Upper lobe of right lung (tissue), 1 donor: ENCODE results near the gene SEMA5B. TPM values are rescaled to one million over a fixed set of nuclear protein-coding genes. Genes with fewer than 3 reads are reported as not detected.

ENCODE experiments used
- ATAC-seq: fragments of 200-7000 bp; cut with Tn5 transposase; one replicate; pipeline ENCODE4 v1.9.1; 2020; ENCODE audit warnings: mild to moderate bottlenecking, moderate library complexity
- DNase-seq: peaks from one replicate; pipeline ENCODE4 v3.0.0-alpha.2; 2020
- H3K27ac ChIP-seq: fragments of 200-600 bp; one replicate; pipeline ENCODE4 v1.8.0; 2022
- H3K27me3 ChIP-seq: fragments of 200-600 bp; one replicate; pipeline ENCODE4 v1.8.0; 2022; ENCODE audit warnings: mild to moderate bottlenecking
- H3K36me3 ChIP-seq: fragments of 200-600 bp; one replicate; pipeline ENCODE4 v1.8.0; 2022
- H3K4me1 ChIP-seq: fragments of 200-600 bp; one replicate; pipeline ENCODE4 v1.8.0; 2022
- H3K4me3 ChIP-seq: fragments of 200-600 bp; one replicate; pipeline ENCODE4 v1.8.0; 2022; ENCODE audit warnings: mild to moderate bottlenecking
- H3K9me3 ChIP-seq: fragments of 200-600 bp; one replicate; pipeline ENCODE4 v1.8.0; 2022
- intact Hi-C: fragments of 100-400 bp; cut with DNase I; formaldehyde crosslinking; loops from one replicate; pipeline ENCODE4 v1.11.0; 2022
- total RNA-seq: library from RNA; stranded (reverse); fragmentation: NEBNext Ultra II Directional; extraction: Animal tissue kit (Norgen Biotek cat#: 25700); gene quantifications from one replicate; pipeline ENCODE4 v1.2.1, GENCODE V29; 2021
- TF ChIP-seq, protein P1 (sequence below): fragments of 200-600 bp; IDR thresholded peaks from one replicate; pipeline ENCODE4 v1.8.0; 2022; ENCODE audit warnings: antibody characterized with exemption
- donor health status: DM: no; HTN: yes; CAD: no; lungs with severe emphysema.

The SEMA5B gene
- total RNA-seq, 1 donor from 2014 or later: 2.3 TPM

DNA sequence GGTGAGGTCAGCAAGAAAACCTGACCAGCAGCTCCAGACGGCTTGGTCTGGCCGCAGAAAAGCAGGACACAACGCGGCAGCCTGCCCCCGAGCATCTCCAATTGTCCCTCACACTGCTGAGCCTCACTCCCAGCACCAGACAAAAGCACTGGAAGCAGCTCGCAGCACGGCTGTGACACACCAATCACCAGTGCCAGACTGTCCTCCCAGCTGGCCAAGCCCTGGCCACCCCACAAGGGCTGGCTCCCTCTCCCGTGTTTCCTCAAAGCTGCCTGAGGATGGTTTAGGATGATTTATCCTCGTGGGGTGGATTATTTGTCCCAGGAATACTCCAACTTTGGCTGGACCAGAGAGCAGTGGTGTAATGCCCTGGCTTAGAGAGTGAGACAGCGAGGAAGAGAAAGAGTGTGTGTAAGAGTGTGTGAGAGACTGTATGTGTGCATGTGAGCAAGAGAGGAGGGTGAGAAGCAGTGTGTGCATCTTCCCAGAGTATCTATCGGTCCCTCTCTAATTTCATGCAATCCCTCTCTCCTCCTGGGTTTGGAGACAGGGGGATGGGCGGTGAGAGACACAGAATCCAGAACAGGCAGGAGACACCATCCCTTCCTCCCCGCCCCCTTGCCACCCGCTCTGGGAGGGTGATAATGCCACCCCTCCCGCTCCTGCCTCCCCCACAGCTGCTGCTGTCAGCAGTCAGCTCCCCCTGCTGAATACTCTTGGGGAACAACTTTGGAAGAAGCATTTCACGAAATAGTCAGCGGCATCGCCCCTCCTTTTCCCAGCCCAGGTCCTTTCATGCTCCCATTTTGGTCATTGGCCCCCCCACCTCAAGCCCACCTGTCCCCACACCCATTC is 34.2 kb downstream of the SEMA5B start:
- no peak for ATAC-seq
- intact Hi-C loops: no loop called here
- H3K4me1 ChIP-seq: peaks cover 3% of the 10 kb centered on the region
- no peaks in the 10 kb centered on the region for H3K36me3 ChIP-seq
- no peaks in the 10 kb centered on the region for H3K9me3 ChIP-seq
- no peak overlapping the region for H3K4me3 ChIP-seq
- TF ChIP-seq, protein P1, sequence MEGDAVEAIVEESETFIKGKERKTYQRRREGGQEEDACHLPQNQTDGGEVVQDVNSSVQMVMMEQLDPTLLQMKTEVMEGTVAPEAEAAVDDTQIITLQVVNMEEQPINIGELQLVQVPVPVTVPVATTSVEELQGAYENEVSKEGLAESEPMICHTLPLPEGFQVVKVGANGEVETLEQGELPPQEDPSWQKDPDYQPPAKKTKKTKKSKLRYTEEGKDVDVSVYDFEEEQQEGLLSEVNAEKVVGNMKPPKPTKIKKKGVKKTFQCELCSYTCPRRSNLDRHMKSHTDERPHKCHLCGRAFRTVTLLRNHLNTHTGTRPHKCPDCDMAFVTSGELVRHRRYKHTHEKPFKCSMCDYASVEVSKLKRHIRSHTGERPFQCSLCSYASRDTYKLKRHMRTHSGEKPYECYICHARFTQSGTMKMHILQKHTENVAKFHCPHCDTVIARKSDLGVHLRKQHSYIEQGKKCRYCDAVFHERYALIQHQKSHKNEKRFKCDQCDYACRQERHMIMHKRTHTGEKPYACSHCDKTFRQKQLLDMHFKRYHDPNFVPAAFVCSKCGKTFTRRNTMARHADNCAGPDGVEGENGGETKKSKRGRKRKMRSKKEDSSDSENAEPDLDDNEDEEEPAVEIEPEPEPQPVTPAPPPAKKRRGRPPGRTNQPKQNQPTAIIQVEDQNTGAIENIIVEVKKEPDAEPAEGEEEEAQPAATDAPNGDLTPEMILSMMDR: no peak
- H3K27ac ChIP-seq: no peak overlapping the region
- H3K27me3 ChIP-seq: peaks cover 7% of the 10 kb centered on the region
- no peak for DNase-seq

DNA sequence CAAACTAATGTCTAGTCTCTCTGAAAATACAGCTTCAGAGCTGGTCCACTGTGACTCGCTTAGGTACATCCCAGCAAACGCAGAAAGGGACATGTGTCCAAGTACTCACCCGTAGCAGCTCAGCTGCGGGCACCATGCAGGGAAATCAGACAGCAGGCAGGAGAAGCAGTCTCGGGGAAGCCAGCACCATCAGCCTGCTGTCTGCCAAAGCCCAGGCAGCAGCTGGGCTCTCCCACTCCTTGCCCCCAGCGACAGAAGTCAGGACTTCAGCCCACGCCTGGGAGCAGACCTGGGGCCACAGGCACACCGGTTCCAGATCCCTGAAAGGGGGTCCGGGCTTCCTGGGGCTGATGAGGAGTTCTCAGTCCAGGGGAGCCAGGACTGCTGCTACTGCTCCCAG is 34.9 kb downstream of the SEMA5B start:
- intact Hi-C loops: no loop called here
- H3K27me3 ChIP-seq: peaks cover 7% of the 10 kb centered on the region
- H3K4me1 ChIP-seq: peaks cover 3% of the 10 kb centered on the region
- H3K36me3 ChIP-seq: no peaks in the 10 kb centered on the region
- H3K9me3 ChIP-seq: no peaks in the 10 kb centered on the region
- no peak overlapping the region for H3K4me3 ChIP-seq
- DNase-seq: no peak
- H3K27ac ChIP-seq: no peak overlapping the region
- ATAC-seq: no peak
- TF ChIP-seq, protein P1: no peak

DNA sequence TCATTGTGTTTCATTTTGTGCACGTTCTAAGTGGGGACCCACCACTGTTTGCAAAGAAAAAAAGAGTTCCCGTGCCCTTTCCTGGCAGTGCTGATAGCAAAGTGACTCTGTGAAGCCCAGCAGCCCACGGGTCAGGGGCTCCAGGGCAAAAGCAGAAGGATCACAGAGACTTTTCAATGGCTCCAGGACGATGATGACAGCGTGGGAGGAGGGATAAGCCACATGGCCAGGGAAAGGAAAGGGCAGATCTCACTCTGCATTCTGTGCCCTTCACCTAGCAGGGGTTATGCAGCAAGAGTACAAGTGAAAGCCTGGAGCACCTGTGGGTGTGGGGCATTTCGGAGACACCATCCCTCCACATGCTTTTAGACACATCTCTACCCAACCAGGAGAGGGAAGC is 35.4 kb downstream of the SEMA5B start:
- no peaks in the 10 kb centered on the region for H3K36me3 ChIP-seq
- peaks cover 7% of the 10 kb centered on the region for H3K27me3 ChIP-seq
- DNase-seq (no peak), ATAC-seq (no peak)
- H3K4me1 ChIP-seq: peaks cover 3% of the 10 kb centered on the region
- H3K27ac ChIP-seq: no peak overlapping the region
- H3K9me3 ChIP-seq: no peaks in the 10 kb centered on the region
- H3K4me3 ChIP-seq: no peak overlapping the region
- TF ChIP-seq, protein P1: no peak
- intact Hi-C loops: no loop called here

DNA sequence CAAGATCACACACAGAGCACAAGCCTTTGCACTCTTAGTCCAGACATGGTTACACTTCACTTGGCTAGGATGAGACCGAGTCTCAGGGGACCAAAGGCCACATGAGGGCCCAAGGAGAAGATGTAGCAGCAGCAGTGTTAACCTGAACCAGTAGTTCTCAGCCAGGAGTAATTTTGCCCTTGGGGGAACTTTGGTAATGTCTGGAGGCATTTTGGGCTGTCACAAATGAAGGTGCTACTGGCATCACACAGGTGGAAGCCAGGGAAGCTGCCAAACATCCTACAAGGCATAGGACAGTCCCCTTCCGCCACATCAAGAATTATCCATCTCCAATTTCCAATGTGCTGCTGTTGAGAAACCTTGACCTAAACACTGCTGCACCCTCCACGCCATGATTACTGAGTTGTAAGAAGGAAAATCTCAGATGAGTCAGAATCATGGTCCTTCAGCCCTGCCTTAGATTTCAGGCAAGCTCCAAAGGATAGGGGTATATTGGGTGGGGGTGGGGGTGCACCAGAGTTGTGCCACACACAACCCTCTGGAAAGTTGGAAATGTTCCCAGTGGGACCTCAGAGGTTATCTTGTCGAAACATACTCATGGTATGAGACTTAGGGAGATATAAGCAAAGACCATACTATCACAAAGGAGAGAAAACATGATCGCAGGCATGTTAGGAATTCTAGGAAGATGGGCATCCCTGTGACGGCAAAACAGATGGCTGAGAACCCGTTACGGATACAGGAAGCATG is 36.2 kb downstream of the SEMA5B start:
- H3K36me3 ChIP-seq: no peaks in the 10 kb centered on the region
- TF ChIP-seq, protein P1: no peak
- intact Hi-C loops: no loop called here
- ATAC-seq (no peak), DNase-seq (no peak)
- no peaks in the 10 kb centered on the region for H3K9me3 ChIP-seq
- peaks cover 7% of the 10 kb centered on the region for H3K27me3 ChIP-seq
- no peak overlapping the region for H3K4me3 ChIP-seq
- peaks cover 3% of the 10 kb centered on the region for H3K4me1 ChIP-seq
- H3K27ac ChIP-seq: no peak overlapping the region

DNA sequence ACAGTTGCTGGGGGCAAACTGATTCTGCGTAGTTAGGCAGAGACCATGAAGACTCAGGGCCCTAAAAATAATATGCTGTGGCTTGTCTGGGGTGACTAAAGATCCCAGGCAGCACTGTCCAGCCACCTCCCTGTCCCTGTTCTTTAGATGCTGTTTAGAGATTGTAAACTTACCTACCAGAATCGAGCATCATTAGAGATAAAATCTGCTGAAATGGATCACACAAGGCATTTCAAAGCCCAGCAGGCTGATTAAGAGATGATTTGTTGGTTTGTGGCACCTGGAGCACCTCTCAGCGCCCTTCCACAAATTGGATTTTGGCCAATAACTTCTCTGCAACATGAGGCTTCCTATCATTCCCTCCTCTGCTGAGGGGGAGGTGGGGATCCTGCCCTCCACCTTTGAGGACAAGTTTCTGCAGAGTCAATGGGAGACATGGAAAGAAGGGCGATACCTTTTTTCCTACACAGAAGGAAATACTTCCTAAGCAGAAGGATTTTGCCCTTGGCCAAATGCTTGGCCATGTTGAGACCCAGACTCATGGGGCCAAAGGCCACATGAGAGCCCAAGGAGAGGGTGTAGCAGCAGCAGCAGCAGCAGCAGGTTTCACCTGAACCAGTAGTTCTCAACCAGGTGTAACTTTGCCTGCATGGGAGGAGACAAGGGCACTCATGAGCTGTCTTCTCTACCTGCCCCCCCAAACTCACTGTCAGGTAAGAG is 37.5 kb downstream of the SEMA5B start:
- Histone ChIP-seq H3K4me3 (no peak overlapping the region), H3K27me3 (peaks cover 7% of the 10 kb centered on the region)
- no peak for DNase-seq

More for the DNA sequence above, 37.5 kb downstream of the SEMA5B start:
- no peak overlapping the region for H3K27ac ChIP-seq
- H3K36me3 ChIP-seq: no peaks in the 10 kb centered on the region
- TF ChIP-seq, protein P1: no peak
- H3K4me1 ChIP-seq: no peaks in the 10 kb centered on the region
- no peak for ATAC-seq
- intact Hi-C loops: no loop called here
- H3K9me3 ChIP-seq: no peaks in the 10 kb centered on the region
